ENCODE results near the gene CEL.

The CEL gene

DNA sequence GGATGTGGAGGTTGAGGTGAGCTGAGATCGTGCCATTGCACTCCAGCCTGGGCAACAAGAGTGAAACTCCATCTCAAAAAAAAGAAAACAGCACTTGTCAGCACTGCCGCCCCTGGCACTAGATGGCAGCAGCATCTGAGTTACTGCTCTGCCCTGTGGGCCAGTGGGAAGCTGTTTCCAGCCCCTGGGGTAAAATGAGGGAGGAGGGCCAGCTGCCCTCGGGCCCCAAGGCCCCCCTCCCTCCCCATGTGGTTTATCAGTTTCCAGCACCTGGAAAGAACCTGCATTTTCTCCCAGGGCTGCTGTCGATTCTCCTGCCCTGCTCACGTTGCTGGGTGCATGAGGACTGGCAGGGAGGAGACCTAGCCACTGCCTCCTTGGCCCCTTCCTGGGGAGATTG, 13.2 kb upstream of the CEL start:
- peak in 4 of 14 donors; percentile 2 to 27 (median 26) for DNase-seq

DNA sequence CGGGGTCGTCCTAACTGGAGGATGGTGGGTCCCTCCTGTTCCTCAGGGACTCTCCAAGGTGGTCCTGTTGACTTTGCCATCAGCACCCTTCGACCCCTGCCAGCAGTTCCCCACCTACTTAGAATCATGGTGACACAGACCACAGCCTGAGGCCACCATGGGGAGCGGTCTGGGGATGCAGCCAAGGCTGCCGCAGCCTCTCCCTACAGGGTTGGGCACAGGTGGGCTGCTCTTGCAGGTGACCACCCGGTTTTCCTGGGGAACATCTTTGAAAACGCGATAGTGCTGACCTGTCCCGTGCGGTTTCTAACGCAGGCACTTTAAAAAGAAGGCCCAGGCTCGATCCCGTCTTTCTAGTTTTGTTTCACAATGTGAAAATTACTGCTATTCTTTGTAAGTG, 12.7 kb upstream of the CEL start:
- DNase-seq, result no peak

DNA sequence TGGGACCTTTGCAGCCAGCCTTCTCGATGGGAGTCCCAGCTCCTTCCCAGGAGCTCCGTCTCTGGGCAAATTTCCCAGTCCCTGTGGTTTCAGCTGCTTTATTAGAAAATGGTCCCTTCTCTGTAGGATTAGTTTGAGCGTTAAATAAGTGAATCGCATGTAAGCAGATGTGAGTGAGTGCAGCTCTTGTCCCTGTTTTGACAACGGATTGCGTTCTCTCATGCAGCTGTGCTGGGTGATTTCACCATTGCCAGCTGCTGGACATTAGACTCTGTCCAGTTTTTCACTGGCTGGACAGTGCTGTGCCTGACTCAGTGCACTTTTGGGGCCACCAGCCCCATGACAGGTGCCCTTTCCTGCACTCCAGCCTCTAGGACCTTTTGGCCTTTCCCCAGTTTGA, 11.6 kb upstream of the CEL start:
- DNase-seq, result peak in 6 of 14 donors; percentile 8 to 66 (median 28)

DNA sequence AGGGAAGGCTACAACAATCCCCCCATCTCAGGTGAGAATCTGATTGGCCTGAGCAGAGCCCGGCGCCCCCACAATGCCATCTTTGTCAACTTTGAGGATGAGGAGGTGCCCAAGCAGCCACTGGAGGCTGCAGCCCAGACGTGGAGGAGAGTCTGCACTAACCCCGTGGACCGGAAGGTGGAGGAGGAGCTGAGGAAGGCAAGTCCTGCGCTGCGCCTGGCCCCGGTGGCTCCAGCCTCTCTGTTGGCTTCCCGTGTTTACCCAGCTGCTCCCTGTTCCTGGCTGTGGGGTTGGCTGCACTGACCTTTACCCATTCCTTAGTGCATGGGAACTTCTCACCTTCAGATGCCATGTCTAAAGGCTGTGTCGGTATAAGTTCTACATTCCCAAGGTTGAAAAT, 11.0 kb upstream of the CEL start:
- DNase-seq, result no peak

DNA sequence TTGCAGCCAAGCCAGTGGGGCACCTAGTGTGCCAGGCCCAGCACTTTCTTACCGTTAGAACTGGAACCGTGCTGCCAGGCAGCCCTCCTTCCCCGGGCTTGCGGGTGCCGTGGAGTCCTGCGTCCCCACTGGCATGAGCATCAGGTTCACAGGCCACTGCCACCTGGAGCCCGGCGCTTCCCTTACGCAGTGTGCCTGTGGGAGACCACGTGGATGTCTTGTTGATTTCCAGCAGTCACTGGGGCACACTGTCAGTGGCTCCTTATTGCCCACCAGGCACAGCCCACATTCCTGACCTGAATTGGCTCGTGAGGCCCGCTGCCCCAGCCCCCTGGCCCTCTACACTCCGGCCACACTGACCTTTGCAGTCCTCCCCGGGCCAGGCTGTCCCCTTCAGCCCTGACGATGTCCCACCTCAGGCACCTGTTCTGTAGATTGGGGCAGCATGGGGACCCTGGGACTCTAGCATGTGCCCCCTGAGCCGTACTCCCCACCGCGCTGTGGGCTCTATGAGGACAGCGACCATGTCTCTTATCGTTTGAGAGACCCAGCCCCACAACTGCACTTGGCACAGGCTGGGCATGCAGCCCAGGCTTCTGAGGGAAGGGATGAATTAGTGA, 10.4 kb upstream of the CEL start:
- no peak for DNase-seq

DNA sequence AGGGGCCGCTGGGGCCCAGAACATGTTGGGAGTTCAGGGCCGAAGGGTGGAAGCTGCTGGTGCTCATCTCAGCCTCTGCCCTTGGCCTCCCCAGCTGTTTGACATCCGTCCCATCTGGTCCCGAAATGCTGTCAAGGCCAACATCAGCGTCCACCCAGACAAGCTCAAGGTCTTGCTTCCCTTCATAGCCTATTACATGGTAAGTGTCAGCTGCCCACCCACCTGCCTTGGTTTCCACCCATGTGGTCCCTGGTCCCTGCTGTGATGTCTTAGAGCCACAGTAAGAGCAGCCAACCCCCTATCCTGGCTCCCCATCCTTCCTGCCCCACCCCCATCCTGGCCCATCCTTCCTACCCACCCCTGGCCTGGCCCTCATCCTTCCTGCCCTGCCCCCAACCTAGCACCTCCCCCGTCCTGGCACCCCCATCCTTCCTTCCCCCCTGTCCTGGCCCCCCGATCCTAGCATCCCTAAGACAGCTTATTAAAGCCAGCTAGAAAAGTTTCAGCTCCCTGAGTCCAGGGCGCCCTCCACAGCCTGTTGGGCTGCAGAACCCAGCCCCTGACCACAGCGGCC, 9.7 kb upstream of the CEL start:
- no peak for DNase-seq

DNA sequence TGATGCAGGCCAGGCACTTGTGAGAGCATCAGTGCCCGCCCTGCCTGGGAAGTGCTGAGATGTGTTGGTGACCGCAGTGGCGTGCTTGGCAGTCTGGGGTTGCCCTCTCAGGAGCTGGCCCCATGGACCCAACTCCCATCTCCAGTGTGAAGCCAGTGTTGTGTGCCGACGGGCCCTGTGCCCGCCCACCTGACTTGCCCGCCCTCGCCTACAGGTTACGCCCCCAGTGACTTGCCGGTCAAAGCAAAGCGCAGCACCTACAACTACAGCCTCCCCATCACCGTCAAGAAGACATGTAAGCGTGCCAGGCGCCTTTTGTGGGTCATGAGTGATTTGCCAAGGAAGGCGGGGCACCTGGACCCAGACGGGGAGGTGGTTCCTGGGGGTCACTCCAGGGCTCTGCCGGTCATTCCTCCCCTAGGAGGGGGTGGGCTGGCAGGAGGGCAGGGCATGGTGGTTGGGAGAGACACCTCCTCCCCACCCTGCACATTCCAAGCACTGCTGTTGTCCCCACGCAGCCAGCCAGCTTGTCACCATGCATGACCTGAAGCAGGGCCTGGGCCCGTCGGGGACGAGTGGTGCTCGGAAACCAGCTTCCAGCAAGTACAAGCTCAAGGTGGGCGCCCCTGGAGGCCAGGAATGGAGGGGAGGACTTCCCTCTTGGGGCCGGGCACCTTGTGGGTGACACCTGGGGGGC, 7.4 kb upstream of the CEL start:
- DNase-seq, result peak in 1 of 14 donors; percentile 8

DNA sequence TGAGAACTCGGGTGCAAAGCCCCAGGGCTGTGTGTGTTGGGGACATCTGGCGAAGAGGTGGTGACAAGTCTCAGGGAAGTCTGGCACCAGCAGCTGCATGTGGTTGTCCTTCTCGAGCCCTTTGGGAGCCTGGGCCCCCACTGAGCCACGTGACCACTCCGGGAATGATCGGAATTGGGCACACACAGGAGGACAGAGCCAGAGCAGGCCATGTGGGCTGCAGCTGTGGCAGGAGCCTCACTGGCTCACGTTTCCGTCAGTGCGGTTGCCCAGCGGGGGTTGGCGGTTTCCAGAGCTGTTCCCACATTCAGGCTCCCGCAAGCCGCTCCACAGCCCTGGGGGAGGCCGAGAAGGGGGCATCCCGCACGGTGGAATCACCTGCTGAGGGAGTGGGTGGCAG, 6.8 kb upstream of the CEL start:
- no peak for DNase-seq

DNA sequence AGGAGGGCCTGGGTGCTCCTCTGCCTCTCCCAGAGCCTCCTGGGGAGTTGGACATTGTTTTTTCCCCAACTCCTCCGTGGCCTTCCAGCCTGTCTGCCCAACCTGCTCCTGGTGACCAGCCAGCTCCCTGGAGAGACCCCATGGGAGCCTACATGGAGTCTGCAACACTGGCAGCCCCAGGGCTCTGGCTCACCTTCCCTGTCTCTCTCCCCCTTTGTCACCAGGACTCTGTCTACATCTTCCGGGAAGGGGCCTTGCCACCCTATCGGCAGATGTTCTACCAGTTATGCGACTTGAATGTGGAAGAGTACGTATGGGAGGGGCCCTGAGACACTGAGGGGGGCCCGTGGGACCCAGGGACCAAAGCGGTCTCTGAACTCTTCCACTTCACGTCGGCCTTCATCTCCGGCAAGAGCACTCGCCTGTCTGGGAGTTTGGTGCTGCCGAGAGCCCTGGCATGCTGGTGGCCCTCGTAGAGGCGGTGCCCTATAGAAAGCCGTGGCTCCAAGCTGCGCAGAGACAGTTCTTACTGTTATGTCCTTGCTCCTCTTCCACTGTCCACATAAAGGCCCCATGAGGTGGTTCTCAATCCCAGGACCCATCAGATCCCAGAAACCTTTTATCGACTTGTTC, 5.9 kb upstream of the CEL start:
- DNase-seq, result no peak

DNA sequence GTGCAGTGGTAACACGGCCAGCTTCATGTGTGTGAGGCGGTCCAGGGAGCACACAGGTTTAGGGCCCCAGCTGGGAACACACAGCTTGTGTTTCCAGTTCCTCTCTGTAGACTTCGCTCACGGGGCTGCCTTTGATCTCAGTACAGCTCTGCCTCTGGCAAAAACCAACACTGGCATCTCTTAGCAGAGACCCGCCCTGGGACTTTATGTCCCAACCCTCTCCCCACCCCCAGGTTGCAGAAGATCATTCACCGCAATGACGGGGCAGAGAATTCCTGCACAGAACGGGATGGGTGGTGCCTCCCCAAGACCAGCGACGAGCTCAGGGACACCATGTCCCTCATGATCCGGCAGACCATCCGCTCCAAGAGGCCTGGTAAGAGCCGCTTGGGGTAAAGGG, 5.2 kb upstream of the CEL start:
- no peak for DNase-seq

DNA sequence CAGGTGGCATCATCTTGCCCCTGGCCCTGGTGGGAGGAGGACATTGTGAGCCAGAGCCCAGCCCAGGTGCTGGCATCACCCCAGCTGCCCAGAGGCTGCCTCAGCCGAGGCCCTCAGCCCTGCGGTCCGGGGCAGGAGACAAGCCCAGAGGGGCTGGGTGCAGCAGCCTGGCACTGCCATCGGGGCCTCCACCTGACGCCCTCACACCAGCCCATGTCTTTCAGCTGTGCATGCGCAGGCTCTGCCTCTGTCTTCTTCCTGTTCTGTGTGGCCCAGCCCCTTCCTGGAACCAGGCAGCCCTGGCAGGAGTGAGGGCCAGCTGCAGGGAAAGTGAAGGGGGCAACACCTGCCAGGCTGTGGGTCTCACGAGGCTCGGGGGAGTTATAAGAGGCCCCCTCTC, 4.8 kb upstream of the CEL start:
- DNase-seq, result no peak

DNA sequence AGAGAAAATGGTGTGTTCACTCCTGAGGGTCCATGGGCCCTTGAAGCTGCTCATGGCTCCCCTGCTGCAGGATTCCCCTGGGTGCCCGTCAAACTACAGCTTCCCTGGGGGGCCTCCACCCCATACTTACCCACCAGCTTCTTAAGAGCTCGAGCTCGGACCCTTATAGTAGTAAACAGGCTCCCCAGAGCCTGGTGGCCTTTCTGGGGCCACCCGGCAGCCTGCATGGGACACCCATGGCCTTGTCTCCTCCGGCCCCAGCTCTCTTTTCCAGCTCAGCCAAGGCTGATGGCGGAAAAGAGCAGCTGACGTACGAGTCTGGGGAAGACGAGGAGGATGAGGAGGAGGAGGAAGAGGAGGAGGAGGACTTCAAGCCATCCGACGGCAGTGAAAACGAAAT, 4.2 kb upstream of the CEL start:
- DNase-seq, result no peak

DNA sequence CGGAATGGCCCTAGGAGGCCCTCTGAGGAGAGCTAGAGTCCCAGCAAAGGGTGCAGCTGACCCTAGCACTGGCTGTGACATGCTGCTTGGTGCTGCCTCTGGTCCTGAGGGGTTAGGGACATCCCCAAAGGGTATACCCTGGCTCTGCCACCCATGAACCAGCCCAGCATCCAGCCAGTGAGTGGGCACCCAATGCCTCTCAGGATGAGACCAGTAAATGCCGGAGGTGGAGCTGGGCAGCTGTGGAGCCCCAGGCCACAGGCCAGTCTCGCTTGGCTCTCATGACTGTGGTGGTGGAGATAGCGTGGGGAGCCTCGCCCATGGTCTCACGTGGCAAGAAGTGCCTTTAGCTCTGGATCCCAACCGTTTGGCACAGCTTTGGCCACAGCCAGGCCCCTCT, 3.7 kb upstream of the CEL start:
- no peak for DNase-seq

DNA sequence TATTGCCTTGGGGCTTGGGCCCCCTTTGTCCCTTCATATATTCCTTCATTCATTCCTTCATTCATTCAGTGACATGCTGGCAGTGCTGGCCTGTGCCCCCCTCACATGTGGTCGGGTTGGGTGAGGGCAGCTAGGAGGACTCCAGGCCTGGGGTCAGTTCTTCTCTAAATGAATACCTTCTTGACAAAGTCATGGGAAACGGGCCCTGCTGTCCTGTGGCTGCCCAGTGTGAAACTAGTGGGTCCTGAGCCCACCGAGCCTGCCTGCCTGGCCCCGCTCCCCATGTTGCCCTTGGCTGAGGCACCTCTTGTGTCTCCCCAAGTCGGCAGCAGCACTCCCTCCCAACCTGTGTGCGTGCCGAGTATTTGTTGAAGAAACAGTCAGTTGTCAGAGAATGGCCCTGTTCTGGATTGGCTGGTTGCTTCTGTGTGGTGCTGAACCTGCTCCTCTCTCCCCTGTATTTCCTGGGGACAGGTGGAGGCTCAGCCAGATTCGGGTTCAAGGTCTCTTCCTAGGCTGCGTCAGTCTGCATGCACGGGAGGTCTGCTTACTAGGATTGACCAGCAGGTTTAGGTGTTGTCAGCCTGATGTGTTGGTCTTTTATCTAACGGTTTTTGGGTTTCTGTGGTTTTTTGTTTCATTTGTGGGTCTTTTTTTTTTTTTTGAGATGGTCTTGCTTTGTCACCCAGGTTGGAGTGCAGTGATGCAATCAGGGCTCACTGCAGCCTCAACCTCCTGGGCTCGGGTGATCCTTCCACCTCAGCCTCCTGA, 3.0 kb upstream of the CEL start:
- no peak for DNase-seq

DNA sequence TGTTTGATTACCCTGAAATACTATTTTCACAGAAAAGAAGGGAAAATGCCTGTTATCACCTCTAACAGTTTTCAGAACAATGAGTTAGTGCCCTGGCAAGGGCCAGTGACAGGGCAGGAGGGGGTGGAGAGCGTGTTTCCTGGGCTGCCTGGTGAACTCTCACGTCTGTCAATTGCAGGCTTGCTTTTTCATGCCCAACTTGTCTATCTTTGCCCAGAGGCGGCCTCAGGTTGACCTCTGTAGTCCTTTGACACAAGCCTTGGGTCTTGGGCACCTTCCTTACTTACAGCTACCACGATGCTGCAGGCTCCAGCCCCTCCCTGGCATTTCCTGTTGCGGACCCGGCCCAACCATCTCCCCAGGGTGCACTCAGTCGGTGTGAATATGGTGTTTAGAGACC, 2.2 kb upstream of the CEL start:
- no peak for DNase-seq

DNA sequence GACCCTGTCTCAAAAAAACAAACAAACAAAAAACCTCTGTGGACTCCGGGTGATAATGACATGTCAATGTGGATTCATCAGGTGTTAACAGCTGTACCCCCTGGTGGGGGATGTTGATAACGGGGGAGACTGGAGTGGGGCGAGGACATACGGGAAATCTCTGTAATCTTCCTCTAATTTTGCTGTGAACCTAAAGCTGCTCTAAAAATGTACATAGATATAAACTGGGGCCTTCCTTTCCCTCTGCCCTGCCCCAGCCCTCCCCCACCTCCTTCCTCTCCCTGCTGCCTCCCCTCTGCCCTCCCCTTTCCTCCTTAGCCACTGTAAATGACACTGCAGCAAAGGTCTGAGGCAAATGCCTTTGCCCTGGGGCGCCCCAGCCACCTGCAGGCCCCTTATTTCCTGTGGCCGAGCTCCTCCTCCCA, 1.4 kb upstream of the CEL start:
- no peak for DNase-seq

DNA sequence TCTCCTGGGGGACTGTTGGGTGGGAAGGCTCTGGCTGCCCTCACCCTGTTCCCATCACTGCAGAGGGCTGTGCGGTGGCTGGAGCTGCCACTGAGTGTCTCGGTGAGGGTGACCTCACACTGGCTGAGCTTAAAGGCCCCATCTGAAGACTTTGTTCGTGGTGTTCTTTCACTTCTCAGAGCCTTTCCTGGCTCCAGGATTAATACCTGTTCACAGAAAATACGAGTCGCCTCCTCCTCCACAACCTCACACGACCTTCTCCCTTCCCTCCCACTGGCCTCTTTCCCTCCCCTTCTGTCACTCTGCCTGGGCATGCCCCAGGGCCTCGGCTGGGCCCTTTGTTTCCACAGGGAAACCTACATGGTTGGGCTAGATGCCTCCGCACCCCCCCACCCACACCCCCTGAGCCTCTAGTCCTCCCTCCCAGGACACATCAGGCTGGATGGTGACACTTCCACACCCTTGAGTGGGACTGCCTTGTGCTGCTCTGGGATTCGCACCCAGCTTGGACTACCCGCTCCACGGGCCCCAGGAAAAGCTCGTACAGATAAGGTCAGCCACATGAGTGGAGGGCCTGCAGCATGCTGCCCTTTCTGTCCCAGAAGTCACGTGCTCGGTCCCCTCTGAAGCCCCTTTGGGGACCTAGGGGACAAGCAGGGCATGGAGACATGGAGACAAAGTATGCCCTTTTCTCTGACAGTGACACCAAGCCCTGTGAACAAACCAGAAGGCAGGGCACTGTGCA, 590 bp upstream of the CEL start:
- DNase-seq, result peak in 3 of 14 donors; percentile 4 to 47 (median 39)

DNA sequence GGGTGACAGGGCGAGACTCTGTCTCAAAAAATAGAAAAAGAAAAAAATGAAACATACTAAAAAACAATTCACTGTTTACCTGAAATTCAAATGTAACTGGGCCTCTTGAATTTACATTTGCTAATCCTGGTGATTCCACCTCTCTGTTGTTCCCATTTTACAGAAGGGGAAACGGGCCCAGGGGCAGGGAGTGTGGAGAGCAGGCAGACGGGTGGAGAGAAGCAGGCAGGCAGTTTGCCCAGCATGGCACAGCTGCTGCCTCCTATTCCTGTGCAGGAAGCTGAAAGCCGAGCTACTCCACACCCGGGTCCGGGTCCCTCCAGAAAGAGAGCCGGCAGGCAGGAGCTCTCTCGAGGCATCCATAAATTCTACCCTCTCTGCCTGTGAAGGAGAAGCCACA, 788 bp downstream of the CEL start:
- DNase-seq, result peak in 1 of 14 donors; percentile 18

DNA sequence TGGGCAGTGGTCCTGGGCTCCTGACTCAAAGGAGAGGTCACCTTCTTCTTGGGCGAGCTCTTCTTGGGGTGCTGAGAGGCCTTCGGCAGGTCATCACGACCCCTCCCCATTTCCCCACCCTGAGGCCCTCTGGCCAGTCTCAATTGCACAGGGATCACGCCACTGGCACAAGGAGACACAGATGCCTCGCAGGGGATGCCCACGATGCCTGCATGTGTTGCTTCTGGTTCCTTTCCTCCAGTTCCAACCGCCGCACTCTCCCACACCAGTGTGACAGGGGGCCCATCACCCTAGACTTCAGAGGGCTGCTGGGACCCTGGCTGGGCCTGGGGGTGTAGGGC, 1.3 kb downstream of the CEL start:
- DNase-seq, result no peak

DNA sequence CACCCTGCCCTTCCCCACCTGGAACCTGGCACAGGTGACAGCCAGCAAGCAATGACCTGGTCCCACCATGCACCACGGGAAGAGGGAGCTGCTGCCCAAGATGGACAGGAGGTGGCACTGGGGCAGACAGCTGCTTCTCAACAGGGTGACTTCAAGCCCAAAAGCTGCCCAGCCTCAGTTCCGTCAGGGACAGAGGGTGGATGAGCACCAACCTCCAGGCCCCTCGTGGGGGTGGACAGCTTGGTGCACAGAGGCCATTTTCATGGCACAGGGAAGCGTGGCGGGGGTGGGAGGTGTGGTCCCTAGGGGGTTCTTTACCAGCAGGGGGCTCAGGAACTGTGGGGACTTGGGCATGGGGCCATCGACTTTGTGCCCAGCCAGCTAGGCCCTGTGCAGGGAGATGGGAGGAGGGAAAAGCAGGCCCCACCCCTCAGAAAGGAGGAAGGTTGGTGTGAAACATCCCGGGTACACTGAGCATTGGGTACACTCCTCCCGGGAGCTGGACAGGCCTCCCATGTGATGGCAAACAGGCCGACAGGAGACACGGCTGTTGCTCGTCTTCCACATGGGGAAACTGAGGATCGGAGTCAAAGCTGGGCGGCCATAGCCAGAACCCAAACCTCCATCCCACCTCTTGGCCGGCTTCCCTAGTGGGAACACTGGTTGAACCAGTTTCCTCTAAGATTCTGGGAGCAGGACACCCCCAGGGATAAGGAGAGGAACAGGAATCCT, 1.9 kb downstream of the CEL start:
- DNase-seq, result peak in 1 of 14 donors; percentile 30

DNA sequence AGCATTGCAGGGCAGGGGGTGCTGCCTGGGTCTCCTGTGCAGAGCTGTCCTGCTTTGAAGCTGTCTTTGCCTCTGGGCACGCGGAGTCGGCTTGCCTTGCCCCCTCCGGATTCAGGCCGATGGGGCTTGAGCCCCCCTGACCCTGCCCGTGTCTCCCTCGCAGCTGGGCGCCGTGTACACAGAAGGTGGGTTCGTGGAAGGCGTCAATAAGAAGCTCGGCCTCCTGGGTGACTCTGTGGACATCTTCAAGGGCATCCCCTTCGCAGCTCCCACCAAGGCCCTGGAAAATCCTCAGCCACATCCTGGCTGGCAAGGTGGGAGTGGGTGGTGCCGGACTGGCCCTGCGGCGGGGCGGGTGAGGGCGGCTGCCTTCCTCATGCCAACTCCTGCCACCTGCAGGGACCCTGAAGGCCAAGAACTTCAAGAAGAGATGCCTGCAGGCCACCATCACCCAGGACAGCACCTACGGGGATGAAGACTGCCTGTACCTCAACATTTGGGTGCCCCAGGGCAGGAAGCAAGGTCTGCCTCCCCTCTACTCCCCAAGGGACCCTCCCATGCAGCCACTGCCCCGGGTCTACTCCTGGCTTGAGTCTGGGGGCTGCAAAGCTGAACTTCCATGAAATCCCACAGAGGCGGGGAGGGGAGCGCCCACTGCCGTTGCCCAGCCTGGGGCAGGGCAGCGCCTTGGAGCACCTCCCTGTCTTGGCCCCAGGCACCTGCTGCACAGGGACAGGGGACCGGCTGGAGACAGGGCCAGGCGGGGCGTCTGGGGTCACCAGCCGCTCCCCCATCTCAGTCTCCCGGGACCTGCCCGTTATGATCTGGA, 2.7 kb downstream of the CEL start:
- DNase-seq, result no peak
